ENCODE measurements around the gene DNAH11.

GRCh38 chr7:21603972-21604749 is 61.3 kb downstream of the DNAH11 start:
- TF ChIP-seq, protein P1, sequence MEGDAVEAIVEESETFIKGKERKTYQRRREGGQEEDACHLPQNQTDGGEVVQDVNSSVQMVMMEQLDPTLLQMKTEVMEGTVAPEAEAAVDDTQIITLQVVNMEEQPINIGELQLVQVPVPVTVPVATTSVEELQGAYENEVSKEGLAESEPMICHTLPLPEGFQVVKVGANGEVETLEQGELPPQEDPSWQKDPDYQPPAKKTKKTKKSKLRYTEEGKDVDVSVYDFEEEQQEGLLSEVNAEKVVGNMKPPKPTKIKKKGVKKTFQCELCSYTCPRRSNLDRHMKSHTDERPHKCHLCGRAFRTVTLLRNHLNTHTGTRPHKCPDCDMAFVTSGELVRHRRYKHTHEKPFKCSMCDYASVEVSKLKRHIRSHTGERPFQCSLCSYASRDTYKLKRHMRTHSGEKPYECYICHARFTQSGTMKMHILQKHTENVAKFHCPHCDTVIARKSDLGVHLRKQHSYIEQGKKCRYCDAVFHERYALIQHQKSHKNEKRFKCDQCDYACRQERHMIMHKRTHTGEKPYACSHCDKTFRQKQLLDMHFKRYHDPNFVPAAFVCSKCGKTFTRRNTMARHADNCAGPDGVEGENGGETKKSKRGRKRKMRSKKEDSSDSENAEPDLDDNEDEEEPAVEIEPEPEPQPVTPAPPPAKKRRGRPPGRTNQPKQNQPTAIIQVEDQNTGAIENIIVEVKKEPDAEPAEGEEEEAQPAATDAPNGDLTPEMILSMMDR (IDR thresholded peaks at IDR 0.05), result no peak
- TF ChIP-seq POLR2A (IDR thresholded peaks at IDR 0.05), result no peak
- no peak for TF ChIP-seq POLR2AphosphoS5 (IDR thresholded peaks at IDR 0.05; ENCODE audit: insufficient read depth in 1 of 2, low read depth in 1 of 2)

All from vagina (tissue), 2 donors.